Fibroblast of mammary gland (primary cell): ENCODE measurements around the gene DNAJC4.

ENCODE experiments used
- DNase-seq: peaks from one replicate; pipeline ENCODE4 v3.0.0-alpha.2; 2010; ENCODE audit warnings: low read depth
- H3K4me3 ChIP-seq: 2 replicates; pipeline ENCODE4 v1.5.1; 2011; ENCODE audit warnings: low read depth, mild to moderate bottlenecking, low read length, moderate library complexity; ENCODE audit not compliant: control insufficient read depth
- TF ChIP-seq, protein P1 (sequence below): conservative IDR thresholded peaks from 2 replicates; pipeline ENCODE4 v1.5.1; 2011; ENCODE audit warnings: low read depth, low read length, inconsistent platforms; ENCODE audit not compliant: control insufficient read depth, insufficient read depth

The DNAJC4 gene

DNA sequence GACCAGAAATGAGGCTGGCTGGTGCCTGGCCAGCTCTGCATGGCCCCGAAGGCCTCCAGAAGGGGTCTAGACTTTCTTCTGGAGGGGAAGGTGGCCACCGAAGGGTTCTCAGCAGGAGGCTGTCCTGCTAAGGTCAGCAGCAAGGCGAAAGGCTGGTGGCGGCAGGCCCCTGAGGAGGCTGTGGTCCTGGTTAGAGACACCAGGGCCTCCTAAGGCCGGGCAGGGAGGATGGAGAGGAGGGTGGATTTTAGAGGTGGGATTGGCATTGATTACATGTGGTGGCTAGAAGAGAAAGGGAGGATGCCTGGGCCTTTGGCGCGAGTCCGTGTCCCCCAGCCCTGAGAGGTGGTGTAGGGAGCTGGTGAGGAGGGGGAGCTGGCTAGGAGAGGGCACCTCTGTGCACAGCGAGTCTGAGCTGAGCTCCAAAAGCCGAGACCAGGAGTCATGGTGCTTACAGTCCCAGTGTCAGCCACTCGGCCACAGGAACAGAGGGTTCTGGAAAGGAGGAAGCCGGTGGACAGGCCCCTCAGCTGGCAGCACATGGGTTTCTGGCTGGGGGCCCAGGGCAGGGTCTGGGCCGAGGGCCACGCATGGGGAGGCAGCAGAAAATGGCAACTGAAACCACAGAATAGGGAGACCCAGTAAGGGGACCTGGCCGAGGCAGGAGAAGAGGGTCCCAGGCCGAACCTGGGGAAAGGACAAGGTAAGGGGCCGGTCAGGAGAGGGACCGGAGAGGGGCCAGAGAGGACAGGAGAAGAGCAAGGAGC is 21.4 kb upstream of the DNAJC4 start:
- DNase-seq = no peak
- no peak overlapping the region for H3K4me3 ChIP-seq
- TF ChIP-seq, protein P1, sequence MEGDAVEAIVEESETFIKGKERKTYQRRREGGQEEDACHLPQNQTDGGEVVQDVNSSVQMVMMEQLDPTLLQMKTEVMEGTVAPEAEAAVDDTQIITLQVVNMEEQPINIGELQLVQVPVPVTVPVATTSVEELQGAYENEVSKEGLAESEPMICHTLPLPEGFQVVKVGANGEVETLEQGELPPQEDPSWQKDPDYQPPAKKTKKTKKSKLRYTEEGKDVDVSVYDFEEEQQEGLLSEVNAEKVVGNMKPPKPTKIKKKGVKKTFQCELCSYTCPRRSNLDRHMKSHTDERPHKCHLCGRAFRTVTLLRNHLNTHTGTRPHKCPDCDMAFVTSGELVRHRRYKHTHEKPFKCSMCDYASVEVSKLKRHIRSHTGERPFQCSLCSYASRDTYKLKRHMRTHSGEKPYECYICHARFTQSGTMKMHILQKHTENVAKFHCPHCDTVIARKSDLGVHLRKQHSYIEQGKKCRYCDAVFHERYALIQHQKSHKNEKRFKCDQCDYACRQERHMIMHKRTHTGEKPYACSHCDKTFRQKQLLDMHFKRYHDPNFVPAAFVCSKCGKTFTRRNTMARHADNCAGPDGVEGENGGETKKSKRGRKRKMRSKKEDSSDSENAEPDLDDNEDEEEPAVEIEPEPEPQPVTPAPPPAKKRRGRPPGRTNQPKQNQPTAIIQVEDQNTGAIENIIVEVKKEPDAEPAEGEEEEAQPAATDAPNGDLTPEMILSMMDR = no peak

DNA sequence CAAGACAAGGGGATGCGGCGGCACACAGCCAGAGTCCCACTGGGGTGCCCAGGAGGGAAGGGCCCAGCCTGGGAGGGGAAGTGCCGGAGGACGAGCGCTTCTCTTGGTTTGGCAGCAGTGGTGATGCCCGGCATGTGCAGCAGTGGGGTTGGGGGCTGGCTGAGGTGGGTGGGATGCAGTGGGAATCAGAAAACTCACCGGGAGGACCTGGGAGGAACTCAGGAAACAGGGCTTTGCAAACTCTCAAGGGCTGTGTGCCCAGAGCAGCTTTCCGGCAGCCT is 20.8 kb upstream of the DNAJC4 start:
- TF ChIP-seq, protein P1 = no peak
- H3K4me3 ChIP-seq = no peak overlapping the region
- no peak for DNase-seq

DNA sequence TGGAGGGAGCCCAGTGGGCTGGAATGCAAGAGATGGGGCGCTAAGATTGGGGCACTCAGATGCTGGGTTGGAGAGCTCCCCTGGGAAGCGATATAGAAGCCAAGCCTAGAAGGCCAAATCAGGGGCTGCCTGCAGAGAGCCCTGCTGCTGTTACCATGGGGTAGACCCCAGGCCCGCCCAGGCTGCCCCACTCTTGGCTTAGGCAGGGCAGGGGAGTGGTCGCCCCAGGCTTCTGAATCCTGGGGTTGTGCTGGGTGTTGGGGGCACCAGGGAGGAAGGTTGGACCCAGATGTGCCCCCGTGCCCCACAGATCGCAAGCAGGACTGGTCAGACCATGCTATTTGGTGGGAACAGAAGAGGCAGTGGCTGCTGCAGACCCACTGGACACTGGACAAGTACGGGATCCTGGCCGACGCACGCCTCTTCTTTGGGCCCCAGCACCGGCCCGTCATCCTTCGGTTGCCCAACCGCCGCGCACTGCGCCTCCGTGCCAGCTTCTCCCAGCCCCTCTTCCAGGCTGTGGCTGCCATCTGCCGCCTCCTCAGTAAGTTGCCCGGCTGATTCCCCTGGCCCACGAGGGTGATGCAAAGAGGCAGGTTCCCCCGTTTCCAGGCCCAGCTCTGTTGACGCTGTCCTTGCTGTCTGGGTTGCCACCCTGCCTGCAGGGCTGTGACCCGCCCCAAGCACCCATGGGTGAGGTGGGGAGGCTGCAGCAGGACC is 19.9 kb upstream of the DNAJC4 start:
- no peak overlapping the region for H3K4me3 ChIP-seq
- DNase-seq = no peak
- TF ChIP-seq, protein P1 = no peak

DNA sequence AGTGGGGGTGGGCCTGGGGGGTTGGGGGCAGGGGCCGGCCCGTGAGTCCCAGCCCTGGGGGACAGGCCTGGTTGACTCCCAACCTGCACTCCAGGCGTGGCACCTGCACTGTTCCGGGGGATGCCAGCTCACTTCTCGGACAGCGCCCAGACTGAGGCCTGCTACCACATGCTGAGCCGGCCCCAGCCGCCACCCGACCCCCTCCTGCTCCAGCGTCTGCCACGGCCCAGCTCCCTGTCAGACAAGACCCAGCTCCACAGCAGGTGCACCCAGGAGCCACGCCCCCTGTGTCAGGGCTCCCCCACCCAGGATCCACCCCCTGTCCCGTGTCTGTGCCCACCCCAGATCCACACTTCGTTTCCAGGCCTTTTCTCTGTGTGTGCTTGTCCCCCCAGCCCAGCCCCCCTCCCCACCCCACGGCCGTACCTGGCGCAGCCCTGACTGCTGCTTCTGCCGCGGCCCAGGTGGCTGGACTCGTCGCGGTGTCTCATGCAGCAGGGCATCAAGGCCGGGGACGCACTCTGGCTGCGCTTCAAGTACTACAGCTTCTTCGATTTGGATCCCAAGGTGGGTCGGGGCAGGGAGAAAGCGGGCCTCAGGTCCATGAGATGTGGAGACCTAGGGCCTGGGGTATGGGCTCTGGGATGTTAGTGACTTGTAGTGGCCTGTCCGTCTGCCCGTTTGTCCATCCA is 19.0 kb upstream of the DNAJC4 start:
- H3K4me3 ChIP-seq = no peak overlapping the region

DNA sequence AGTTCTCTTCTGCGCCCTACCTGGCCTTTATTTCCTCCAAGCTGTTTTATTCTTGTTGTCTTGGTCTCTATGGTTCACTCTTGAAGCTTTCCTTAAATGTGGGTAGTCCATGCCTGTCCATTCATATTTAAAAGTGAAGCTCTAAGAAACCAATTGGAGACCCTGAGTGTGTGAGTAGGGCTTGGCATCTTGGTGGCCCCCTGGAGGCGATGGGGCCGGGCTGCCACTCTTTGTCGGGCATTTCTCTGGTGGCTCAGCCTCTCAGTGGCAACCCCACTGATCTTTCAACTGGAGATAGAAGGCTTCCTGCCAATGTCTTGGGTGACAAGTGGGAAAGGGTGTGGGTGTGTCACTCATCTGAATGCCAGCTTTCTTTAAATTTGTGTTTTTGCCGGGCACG is 13.5 kb upstream of the DNAJC4 start:
- no peak overlapping the region for H3K4me3 ChIP-seq
- TF ChIP-seq, protein P1 = no peak
- DNase-seq = no peak

More for the DNA sequence above, 19.0 kb upstream of the DNAJC4 start:
- no peak for DNase-seq
- TF ChIP-seq, protein P1 = no peak

DNA sequence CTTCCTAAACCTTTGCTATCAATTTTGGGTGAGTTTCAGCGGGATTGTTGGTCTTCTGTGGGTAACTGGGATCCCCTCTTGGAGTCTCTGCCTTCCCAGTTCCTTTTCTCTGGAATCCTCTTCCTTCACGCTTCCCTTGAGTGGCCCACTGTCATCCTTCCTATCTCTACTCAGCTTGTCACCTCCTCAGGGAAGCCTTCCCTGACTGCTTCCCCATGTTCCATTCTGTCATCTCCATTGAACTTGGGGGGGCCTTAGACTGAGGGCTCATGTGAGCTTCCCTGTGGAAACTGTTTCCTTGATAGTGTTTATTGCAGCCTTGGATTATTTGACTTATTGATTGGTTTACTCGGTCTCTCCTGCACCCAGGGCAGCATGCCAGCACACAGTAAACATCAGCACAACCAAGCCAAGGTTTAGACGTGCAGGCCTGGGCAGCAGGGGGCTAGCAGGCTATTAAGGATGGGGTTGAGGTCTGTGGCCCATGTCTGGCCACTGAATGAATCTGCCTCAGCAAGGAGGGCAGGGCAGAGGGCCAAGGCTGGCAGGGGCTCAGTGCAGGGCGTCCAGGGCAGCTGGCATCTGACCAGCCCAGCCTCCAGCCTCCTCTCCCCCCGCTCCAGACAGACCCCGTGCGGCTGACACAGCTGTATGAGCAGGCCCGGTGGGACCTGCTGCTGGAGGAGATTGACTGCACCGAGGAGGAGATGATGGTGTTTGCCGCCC is 11.6 kb upstream of the DNAJC4 start:
- no peak overlapping the region for H3K4me3 ChIP-seq
- TF ChIP-seq, protein P1 = no peak
- DNase-seq = no peak
